Measurements from ENCODE around the gene INTS3.

The INTS3 gene

GRCh38 chr1:153794624-153795329 lies 66.9 kb downstream of the INTS3 start:
- Histone ChIP-seq H2AFZ (ENCODE audit: low read length) (no peak overlapping the region), H3K27ac (ENCODE audit: low read length) (no peak overlapping the region), H3K4me2 (ENCODE audit: low read depth, low read length) (no peak overlapping the region), H3K9me3 (replicated peaks; ENCODE audit: insufficient read depth, low read length) (no peaks in the 10 kb centered on the region), H3K4me3 (ENCODE audit: low read length) (no peak overlapping the region), H3K9ac (ENCODE audit: low read length) (no peak overlapping the region), H3K79me2 (ENCODE audit: low read length) (no peaks in the 10 kb centered on the region), H3K4me1 (ENCODE audit: low read length) (peaks cover 24% of the 10 kb centered on the region), H3F3A (ENCODE audit: insufficient read depth, low read length) (peaks cover 26% of the 10 kb centered on the region), H3K9me2 (replicated peaks; ENCODE audit: insufficient read depth, low read length) (no peaks in the 10 kb centered on the region), H3K36me3 (replicated peaks; ENCODE audit: insufficient read depth, low read length) (no peaks in the 10 kb centered on the region), H3K27me3 (replicated peaks; ENCODE audit: insufficient read depth, low read length) (no peaks in the 10 kb centered on the region), H4K20me1 (ENCODE audit: insufficient read depth, low read length) (no peaks in the 10 kb centered on the region)
- TF ChIP-seq EZH2 (optimal IDR thresholded peaks at IDR 0.05; ENCODE audit: low read depth, low read length) = no peak
- TF ChIP-seq CTCF (IDR thresholded peaks at IDR 0.05; ENCODE audit: low read length) = no peak
- DNase-seq = no peak

GRCh38 chr1:153795330-153795837 lies 67.5 kb downstream of the INTS3 start:
- no peaks in the 10 kb centered on the region for H3K27me3 ChIP-seq (replicated peaks; ENCODE audit: insufficient read depth, low read length)
- H3K79me2 ChIP-seq (ENCODE audit: low read length) = no peaks in the 10 kb centered on the region
- H3K4me3 ChIP-seq (ENCODE audit: low read length) = no peak overlapping the region
- no peaks in the 10 kb centered on the region for H3K9me3 ChIP-seq (replicated peaks; ENCODE audit: insufficient read depth, low read length)
- H3K4me1 ChIP-seq (ENCODE audit: low read length) = peaks cover 18% of the 10 kb centered on the region
- no peak overlapping the region for H3K27ac ChIP-seq (ENCODE audit: low read length)
- no peak overlapping the region for H2AFZ ChIP-seq (ENCODE audit: low read length)
- no peak for DNase-seq
- no peaks in the 10 kb centered on the region for H4K20me1 ChIP-seq (ENCODE audit: insufficient read depth, low read length)
- no peaks in the 10 kb centered on the region for H3K9me2 ChIP-seq (replicated peaks; ENCODE audit: insufficient read depth, low read length)
- H3F3A ChIP-seq (ENCODE audit: insufficient read depth, low read length) = peaks cover 20% of the 10 kb centered on the region
- no peak overlapping the region for H3K9ac ChIP-seq (ENCODE audit: low read length)
- no peak overlapping the region for H3K4me2 ChIP-seq (ENCODE audit: low read depth, low read length)
- TF ChIP-seq EZH2 (optimal IDR thresholded peaks at IDR 0.05; ENCODE audit: low read depth, low read length) (no peak), CTCF (IDR thresholded peaks at IDR 0.05; ENCODE audit: low read length) (no peak), EZH2phosphoT487 (IDR thresholded peaks at IDR 0.05; ENCODE audit: low read length) (no peak)
- no peaks in the 10 kb centered on the region for H3K36me3 ChIP-seq (replicated peaks; ENCODE audit: insufficient read depth, low read length)

- Histone ChIP-seq H3K27ac (ENCODE audit: low read length) (no peak overlapping the region), H3K36me3 (replicated peaks; ENCODE audit: insufficient read depth, low read length) (no peaks in the 10 kb centered on the region), H3K27me3 (replicated peaks; ENCODE audit: insufficient read depth, low read length) (no peaks in the 10 kb centered on the region), H3K4me2 (ENCODE audit: low read depth, low read length) (no peak overlapping the region), H3K4me3 (ENCODE audit: low read length) (no peak overlapping the region), H4K20me1 (ENCODE audit: insufficient read depth, low read length) (no peaks in the 10 kb centered on the region), H3K9me2 (replicated peaks; ENCODE audit: insufficient read depth, low read length) (no peaks in the 10 kb centered on the region), H3K79me2 (ENCODE audit: low read length) (no peaks in the 10 kb centered on the region), H3K4me1 (ENCODE audit: low read length) (peaks cover 14% of the 10 kb centered on the region), H3K9ac (ENCODE audit: low read length) (no peak overlapping the region), H2AFZ (ENCODE audit: low read length) (no peak overlapping the region), H3K9me3 (replicated peaks; ENCODE audit: insufficient read depth, low read length) (no peaks in the 10 kb centered on the region), H3F3A (ENCODE audit: insufficient read depth, low read length) (peaks cover 12% of the 10 kb centered on the region)
- TF ChIP-seq EZH2phosphoT487 (IDR thresholded peaks at IDR 0.05; ENCODE audit: low read length) (no peak), CTCF (IDR thresholded peaks at IDR 0.05; ENCODE audit: low read length) (no peak), EZH2 (optimal IDR thresholded peaks at IDR 0.05; ENCODE audit: low read depth, low read length) (no peak)
- no peak for DNase-seq
Measured at GRCh38 chr1:153795934-153796785, 68.3 kb downstream of the INTS3 start.
